NCI-H1417 (cell line): ENCODE data around the gene VENTX.
A peak's percentile ranks its signal among the peaks of the same experiment; 100 is the strongest.
"Not testable (repeated sequence)": the region's sequence is repeated elsewhere in the genome, so short reads cannot be mapped to it uniquely, and the experiment has no call there.

Source experiments
- DNase-seq, 3 experiments: peaks; one replicate each; lab custom pipeline; 2025; lab: John Stamatoyannopoulos, UW

Gene VENTX

DNA sequence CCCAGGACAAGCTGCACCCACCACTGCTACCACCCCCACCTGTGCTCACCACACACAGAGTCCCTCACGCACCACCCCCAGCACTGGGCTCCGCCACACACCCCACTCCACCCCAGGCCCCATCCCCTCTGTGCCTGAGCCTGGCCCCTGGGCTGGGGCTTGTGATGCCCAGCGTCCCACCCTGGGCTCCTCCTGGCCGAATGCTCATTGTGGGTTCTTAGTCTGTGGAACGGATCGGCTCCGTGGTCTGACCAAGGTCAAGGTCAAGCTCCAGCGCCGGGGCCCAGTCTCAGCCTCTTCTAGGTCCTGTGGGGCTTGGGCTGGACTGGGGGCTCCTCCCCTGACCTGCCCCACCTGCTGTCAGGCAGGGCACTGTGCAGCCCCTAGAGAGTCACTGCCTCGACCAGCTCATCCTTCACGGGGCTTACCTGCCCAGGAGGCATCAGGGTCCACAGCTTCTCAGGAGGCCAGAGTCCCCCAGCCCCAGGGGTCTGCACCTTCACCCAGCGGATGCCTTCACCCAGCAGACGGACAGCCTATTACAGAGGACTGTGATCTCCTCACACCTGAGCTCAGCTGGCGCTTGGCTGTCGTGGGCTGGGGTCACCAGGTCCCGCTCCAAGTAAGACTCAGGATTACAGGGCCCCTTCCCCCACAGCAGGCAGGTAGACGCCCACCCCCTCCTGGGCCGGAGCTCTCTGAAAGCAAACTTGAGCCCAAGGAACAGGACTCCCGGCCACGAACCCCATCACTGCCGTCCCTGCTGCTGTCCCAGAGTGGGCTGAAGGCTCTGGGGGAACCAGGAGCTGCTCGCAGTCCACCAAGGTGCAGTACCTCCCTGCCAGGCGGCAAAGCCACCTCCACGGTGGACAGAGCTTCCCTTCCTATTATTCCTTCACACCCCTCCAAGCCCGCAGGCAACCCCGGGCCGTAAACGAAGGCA, 22.9 kb upstream of the VENTX start:
- DNase-seq = no peak

- no peak for DNase-seq
Measured at GRCh38 chr10:133215586-133215985, 22.1 kb upstream of the VENTX start.

DNA sequence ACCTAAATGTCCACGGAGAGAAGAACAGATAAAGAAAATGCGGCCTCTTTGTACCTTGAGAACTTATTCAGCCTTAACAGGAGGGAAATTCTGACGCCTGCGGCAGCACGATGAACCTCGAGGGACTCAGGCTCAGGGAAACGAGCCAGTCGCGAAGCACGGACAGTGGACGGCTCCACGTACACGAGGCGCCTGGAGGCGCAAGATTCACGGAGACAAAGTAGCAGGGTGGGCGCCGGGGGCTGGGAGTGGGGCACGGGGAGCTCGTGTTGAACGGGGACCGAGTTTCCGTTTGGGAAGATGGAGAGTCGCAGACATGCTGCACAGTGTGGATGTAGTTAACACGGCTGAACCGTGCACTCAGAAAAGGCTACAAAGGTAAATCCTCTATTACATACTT, 20.9 kb upstream of the VENTX start:
- no peak for DNase-seq

DNA sequence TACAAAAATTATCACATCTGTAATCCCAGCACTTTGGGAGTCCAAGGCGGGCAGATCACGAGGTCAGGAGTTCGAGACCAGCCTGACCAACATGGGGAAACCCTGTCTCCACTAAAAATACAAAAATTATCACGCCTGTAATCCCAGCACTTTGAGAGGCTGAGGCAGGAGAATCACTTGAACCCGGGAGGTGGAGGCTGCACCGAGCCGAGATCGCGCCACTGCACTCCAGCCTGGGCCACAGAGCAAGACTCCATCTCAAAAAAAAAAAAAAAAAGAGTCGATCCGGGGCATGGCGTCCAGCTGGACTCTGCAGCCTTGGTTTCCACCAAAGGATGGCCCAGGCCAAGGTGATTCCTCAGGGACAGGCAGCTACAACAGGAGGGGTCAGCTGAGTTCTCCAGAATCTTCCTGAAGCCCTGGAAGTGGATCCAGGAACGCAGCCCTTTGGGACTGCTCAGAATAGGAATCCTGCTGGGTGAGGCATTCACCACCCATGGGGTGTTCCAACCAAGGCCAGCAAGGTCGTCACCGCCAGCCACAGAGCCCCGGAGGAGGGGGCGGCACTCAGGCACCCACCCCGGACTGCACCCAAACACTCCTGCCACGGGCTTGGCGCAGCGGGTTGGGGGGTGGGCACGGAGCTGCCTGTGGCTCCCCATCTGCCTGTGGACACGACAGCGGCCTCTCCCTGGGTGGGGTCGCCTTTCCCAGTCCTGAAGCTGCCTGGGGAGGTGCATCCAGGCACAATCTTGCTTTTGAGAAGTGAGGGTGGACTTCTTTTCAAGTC, 19.7 kb upstream of the VENTX start:
- no peak for DNase-seq

GRCh38 chr10:133218891-133219290, 18.8 kb upstream of the VENTX start:
- no peak for DNase-seq

GRCh38 chr10:133219782-133220181, 17.9 kb upstream of the VENTX start:
- DNase-seq = no peak

DNA sequence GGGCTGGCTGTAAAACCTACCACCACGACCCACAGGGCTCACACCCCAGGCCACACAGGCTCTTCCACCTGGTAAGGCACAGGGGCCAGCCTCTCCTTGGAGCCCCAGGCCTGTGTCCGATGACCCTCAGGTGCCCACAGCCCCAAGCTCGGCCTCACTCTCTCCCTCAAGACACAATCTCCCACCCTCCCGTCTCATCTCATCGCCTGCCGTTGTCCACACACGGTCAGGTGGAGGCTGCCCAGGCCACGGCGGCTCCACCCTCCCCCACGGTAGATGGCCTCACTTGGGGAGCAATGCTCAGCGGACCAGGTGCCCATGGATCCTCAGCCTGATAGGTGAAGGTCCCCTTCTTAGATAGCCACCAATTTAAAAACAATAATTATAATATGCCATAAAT, 16.3 kb upstream of the VENTX start:
- DNase-seq = no peak

GRCh38 chr10:133221756-133222155, 15.9 kb upstream of the VENTX start:
- DNase-seq = not testable (repeated sequence)

DNA sequence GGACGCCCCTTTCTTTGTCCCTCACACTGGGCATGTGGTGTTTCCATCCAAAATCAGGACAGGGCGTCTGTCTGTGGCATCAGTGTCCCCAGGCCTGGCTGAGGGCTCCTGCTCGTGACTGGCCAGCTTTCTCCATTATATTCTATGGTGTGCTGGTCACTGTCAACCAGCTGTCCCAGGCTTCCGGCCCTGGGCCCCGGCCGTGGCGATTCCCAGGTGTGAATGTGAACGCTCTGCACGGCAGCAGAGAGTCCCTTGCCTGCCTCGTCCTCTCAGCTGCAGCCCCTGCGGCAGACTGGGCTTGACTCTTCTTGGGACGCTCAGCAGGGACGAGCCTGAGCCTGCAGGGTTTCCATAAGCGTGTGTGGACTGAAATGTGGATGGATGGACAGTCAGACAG, 13.6 kb upstream of the VENTX start:
- no peak for DNase-seq

DNA sequence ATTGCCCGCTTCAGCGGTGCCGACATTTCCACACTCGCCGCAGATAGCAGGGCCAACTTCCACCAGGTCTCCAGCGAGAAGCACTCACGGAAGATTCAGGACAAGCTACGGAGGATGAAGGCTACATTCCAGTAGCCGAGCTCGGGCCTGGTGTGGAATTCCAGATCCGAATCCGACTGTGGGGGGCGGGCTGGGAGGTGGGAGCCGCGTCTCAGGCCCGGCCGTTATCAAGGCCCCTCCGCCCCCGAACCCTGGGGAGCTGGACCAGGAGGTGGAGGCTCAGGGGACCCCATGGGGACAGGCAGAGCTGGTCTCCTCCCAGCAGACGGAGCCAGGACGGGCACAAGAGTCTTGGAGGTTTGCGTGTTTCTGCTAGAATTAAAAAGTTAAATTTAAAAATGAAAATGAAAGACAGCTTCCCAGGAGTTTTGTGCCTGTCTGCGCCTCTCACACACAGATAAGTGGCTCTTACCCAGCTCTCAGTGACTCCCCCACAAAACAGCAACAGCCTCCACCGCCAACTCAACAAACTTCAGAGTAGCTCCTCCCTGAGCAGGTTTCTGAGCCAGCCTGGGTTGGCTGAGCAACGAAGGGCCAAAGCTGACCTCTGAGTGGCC, 12.8 kb upstream of the VENTX start:
- no peak for DNase-seq

DNA sequence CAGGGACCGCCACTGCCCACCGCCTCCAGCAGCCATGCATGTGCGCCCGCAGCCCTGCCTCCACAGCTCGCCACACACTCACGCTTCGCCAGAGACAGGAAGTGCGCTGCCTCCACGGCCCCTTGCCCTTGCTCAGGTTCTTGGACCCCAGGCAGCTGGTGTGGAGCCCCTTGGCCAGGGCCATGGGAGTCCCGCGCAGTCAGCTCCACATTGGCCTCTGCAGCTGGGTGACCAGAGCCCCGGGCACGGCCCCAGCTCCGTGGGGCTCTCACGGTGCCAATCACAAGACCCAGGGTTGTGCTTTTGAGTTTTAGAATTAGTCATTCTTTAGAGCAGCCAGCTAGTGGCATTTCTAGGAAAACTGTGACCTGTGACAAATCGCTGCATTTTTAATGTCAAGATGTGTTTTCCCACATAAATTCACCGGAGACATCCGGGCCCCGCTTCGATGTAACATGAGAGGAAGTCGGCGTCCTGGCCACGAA, 11.9 kb upstream of the VENTX start:
- DNase-seq = no peak

GRCh38 chr10:133226251-133226808, 11.3 kb upstream of the VENTX start:
- DNase-seq = no peak

DNA sequence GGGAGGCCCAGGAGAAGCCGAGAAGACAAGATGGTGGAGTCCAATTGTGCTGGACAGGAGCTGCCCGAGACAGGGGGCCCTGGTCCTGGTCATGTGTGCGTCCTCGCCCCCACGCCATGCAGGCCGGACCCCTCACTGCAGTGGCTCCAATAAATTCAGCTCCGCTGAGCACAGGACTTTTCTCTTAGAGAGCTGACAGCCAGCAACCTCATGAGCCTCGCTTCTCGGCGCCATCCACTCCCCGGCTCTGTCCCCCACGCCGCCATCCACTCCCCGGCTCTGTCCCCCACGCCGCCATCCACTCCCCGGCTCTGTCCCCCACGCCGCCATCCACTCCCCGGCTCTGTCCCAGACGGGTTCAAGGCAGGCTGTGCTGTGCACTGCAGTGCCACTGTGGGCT, 10.4 kb upstream of the VENTX start:
- no peak for DNase-seq

GRCh38 chr10:133229265-133230043, 8.2 kb upstream of the VENTX start:
- DNase-seq = no peak

- DNase-seq = no peak
Measured at GRCh38 chr10:133230044-133230361, 7.7 kb upstream of the VENTX start, which contains the start of gene UTF1. TSS of gene UTF1 (plus strand) at chr10:133230217. CDS start at chr10:133230289, 72 bp downstream.

DNA sequence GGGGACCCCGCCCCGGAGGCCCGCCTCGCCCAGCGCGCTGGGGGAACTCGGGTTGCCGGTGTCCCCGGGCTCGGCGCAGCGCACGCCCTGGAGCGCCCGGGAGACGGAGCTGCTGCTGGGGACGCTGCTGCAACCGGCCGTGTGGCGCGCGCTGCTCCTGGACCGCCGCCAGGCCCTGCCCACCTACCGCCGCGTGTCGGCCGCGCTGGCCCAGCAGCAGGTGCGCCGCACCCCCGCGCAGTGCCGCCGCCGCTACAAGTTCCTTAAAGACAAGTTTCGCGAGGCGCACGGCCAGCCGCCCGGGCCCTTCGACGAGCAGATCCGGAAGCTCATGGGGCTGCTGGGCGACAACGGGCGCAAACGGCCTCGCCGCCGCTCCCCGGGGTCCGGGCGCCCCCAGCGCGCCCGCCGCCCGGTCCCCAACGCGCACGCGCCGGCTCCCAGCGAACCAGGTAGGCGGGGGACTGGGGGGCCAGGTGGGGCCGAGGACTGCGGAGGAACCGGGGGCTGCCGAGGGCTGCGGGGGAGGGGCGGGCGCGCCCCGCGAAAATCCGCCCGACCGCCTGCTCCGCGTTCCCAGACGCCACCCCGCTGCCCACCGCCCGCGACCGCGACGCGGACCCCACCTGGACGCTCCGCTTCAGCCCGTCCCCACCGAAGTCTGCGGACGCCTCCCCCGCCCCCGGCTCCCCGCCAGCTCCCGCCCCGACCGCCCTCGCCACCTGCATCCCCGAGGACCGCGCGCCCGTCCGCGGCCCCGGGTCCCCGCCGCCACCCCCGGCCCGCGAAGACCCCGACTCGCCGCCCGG, 7.1 kb upstream of the VENTX start:
- DNase-seq = peak in 1 of 3 experiments; percentile 6

- no peak for DNase-seq
Measured at GRCh38 chr10:133231244-133231945, 6.3 kb upstream of the VENTX start.

DNA sequence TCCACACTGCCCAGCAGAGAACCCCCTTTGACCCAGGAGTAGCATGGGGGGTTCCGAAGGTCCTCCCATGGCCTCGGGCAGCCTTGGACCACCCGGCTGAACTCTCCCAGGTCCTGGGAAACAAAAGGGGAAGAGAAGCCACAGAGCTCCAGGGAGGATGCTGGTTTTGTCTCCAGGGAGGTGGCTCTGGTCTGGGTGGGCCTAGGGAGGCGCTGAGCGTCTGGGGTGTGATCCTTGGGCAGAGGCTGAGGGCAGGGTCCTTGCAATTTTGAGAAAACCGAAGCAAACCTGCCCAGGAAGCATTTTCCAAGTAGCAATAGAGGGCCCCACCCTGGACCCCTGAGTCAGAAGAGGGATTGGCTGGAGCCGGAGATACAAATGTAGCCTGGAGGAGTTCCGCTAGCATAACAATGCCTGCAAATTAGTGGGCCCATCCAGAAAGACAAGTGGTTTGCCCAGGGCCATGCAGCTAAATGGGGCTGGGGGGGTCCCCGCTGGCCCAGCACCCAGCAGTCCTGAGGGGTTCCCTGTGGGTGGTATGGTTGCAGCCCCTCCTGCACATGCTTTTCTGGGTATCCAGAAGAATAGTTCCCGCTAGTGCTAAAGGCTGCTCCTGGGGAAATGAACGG, 5.6 kb upstream of the VENTX start:
- no peak for DNase-seq

- DNase-seq = not testable (repeated sequence)
Measured at GRCh38 chr10:133234796-133235195, 2.9 kb upstream of the VENTX start.
